ENCODE measurements around the gene ADAT1. TPM values are rescaled to one million over a fixed set of nuclear protein-coding genes. Genes with fewer than 3 reads are reported as not detected.

Gene ADAT1
- total and polyA plus RNA-seq, 2 experiments from 2014 or later = 21.6 to 66.1 TPM

- Histone ChIP-seq H3K4me1 (ENCODE audit: low read depth) (peaks cover 9% of the 10 kb centered on the region), H3K36me3 (no peaks in the 10 kb centered on the region), H3K9me3 (ENCODE audit: low read depth) (no peaks in the 10 kb centered on the region), H3K27me3 (no peaks in the 10 kb centered on the region), H3K4me3 (no peak overlapping the region), H3K27ac (no peak overlapping the region)
- DNase-seq (ENCODE audit: low read depth in 1 of 2, low spot score in 1 of 2) = no peak
- TF ChIP-seq, protein P1, sequence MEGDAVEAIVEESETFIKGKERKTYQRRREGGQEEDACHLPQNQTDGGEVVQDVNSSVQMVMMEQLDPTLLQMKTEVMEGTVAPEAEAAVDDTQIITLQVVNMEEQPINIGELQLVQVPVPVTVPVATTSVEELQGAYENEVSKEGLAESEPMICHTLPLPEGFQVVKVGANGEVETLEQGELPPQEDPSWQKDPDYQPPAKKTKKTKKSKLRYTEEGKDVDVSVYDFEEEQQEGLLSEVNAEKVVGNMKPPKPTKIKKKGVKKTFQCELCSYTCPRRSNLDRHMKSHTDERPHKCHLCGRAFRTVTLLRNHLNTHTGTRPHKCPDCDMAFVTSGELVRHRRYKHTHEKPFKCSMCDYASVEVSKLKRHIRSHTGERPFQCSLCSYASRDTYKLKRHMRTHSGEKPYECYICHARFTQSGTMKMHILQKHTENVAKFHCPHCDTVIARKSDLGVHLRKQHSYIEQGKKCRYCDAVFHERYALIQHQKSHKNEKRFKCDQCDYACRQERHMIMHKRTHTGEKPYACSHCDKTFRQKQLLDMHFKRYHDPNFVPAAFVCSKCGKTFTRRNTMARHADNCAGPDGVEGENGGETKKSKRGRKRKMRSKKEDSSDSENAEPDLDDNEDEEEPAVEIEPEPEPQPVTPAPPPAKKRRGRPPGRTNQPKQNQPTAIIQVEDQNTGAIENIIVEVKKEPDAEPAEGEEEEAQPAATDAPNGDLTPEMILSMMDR (IDR thresholded peaks at IDR 0.05; ENCODE audit: low read depth, low read length) = no peak
These were observed 4.3 kb downstream of the ADAT1 start for GRCh38 chr16:75618780-75619179.

DNA sequence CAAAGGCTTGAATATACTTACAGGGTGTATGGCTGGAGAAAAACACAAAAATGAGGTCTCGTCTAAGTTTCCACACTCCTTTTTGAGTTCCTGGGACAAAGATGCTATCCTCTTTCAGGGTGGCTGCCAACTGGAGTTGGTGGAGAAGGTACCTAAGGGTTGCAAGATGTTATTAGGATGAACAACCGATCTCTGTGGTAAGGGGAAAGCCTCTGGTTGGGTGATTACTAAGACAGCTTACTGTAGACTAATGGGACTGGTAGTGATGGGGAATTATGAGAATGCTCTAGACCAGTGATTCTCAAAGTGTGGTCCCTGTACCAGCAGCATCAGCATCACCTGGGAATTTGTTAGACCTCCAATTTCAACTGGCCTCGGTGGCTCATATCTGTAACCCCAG is 6.0 kb downstream of the ADAT1 start:
- TF ChIP-seq, protein P1 (IDR thresholded peaks at IDR 0.05; ENCODE audit: low read depth, low read length) = no peak
- H3K27ac ChIP-seq = no peak overlapping the region
- DNase-seq (ENCODE audit: low read depth in 1 of 2, low spot score in 1 of 2) = no peak
- H3K4me3 ChIP-seq = no peak overlapping the region
- peaks cover 5% of the 10 kb centered on the region for H3K4me1 ChIP-seq (ENCODE audit: low read depth)
- H3K36me3 ChIP-seq = peaks cover 2% of the 10 kb centered on the region
- H3K27me3 ChIP-seq = no peaks in the 10 kb centered on the region
- H3K9me3 ChIP-seq (ENCODE audit: low read depth) = no peaks in the 10 kb centered on the region

GRCh38 chr16:75616521-75617010 is 6.5 kb downstream of the ADAT1 start:
- no peaks in the 10 kb centered on the region for H3K27me3 ChIP-seq
- no peak for DNase-seq (ENCODE audit: low read depth in 1 of 2, low spot score in 1 of 2)
- H3K4me1 ChIP-seq (ENCODE audit: low read depth) = peaks cover 3% of the 10 kb centered on the region
- no peak overlapping the region for H3K27ac ChIP-seq
- H3K36me3 ChIP-seq = peaks cover 3% of the 10 kb centered on the region
- H3K9me3 ChIP-seq (ENCODE audit: low read depth) = no peaks in the 10 kb centered on the region
- TF ChIP-seq, protein P1 (IDR thresholded peaks at IDR 0.05; ENCODE audit: low read depth, low read length) = no peak
- H3K4me3 ChIP-seq = no peak overlapping the region

DNA sequence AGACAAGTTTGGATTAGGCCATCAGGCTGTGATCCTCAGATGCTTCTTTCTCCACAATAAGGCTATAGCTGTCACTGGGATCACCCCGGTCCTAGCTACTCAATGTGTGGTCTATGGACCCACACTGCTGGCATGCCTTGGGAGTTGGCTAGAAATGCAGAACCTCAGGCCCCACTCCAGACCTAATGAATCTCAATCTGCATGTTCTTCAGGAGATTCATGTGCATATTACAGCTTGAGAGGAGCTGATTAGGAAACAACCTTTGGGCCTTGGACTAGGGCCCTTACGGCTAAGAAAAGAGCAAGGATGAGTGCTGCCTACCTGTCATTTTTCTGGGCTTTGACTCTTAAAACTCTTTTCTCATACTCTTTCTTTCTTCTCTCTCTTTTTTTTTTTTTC is 7.5 kb downstream of the ADAT1 start:
- H3K27ac ChIP-seq = no peak overlapping the region
- no peaks in the 10 kb centered on the region for H3K27me3 ChIP-seq
- no peak overlapping the region for H3K4me3 ChIP-seq
- H3K4me1 ChIP-seq (ENCODE audit: low read depth) = no peaks in the 10 kb centered on the region
- no peak for DNase-seq (ENCODE audit: low read depth in 1 of 2, low spot score in 1 of 2)
- TF ChIP-seq, protein P1 (IDR thresholded peaks at IDR 0.05; ENCODE audit: low read depth, low read length) = no peak
- H3K9me3 ChIP-seq (ENCODE audit: low read depth) = no peaks in the 10 kb centered on the region
- H3K36me3 ChIP-seq = peaks cover 6% of the 10 kb centered on the region

DNA sequence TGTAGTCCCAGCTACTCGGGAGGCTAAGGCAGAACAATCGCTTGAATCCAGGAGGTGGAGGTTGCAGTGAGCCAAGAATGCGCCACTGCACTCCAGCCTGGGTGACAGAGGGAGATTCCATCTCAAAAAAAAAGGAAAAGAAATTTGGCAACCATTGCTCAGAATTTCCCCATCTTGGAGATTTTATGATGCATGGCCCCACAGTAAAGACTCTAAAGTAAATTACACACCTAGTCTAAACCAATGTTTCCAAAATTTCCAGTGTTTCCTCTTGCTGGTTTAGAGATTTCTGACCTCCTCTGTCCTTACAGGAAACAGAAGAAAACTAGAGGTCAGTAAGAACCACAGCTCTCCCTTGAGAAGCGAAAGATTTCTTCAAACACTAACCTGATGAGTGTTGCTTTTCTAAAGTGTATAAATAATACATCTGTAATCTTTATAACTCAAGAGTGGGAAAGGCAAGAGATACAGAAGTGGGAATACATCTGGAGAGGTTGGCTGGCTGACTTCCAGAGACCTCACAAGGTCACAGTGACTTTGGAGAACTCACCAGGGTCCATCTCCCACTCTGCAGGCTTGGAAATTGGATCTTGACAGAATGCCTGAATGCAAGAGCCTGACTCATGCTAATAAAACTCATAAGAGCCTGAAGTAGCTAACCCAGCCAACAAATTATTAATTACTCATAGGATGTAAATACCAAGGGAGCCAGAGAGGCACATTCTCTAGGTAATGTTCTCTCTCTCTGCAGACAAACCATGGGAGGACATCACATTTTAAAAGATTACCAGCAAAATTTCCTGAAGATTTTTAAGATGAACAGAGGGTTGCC is 8.8 kb downstream of the ADAT1 start:
- peak; percentile 26 to 41 for DNase-seq (ENCODE audit: low read depth in 1 of 2, low spot score in 1 of 2)
- peaks cover 10% of the 10 kb centered on the region for H3K36me3 ChIP-seq
- no peak overlapping the region for H3K4me3 ChIP-seq
- no peaks in the 10 kb centered on the region for H3K9me3 ChIP-seq (ENCODE audit: low read depth)
- TF ChIP-seq, protein P1 (IDR thresholded peaks at IDR 0.05; ENCODE audit: low read depth, low read length) = no peak
- H3K4me1 ChIP-seq (ENCODE audit: low read depth) = no peaks in the 10 kb centered on the region
- H3K27ac ChIP-seq = no peak overlapping the region
- no peaks in the 10 kb centered on the region for H3K27me3 ChIP-seq

All from cardiac muscle cell (in vitro differentiated cells and primary cell).